ENCODE data around the gene WNK1. TPM values are rescaled to one million over a fixed set of nuclear protein-coding genes. Genes with fewer than 3 reads are reported as not detected.

WNK1 gene
- polyA plus RNA-seq, 3 donors = 8.7 to 57.2 (median 20.9) TPM

DNA sequence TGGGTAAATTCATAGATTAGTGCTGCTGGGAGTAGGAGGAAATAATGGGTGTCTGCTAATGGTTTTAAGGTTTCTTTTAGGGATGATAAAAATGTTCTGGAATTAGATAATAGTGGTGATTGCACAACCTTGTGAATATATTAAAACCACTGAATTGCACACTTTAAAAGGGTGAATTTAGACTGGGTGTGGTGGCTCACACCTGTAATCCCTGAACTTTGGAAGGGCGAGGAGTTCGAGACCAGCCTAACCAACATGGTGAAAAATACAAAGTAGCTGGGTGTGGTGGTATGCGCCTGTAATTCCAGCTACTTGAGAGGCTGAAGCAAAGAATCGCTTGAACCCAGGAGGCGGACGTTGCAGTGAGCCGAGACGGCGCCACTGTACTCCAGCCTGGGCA is 195.9 kb downstream of the WNK1 start:
- Histone ChIP-seq H2AFZ (ENCODE audit: insufficient read depth, low read depth, low read length, poor library complexity, severe bottlenecking) (peak overlapping the region; percentile 96), H3K27me3 (ENCODE audit: control insufficient read depth in 2 of 2, insufficient read depth in 2 of 2, low read length in 2 of 2) (no peaks in the 10 kb centered on the region), H4K20me1 (ENCODE audit: insufficient read depth, low read length) (no peaks in the 10 kb centered on the region), H3K4me2 (replicated peaks; ENCODE audit: extremely low read depth, low read length, poor library complexity, severe bottlenecking) (peak overlapping the region; percentile 82), H3K4me3 (replicated peaks in 1 of 3; ENCODE audit: low read depth in 2 of 3, low read length in 3 of 3) (peak overlapping the region in 1 of 3 experiments; percentile 89), H3K4me1 (ENCODE audit: control insufficient read depth in 1 of 2, insufficient read depth in 2 of 2, low read length in 2 of 2) (peaks cover 16 to 19% of the 10 kb centered on the region in 2 donors), H3K27ac (ENCODE audit: low read depth in 1 of 2, low read length in 2 of 2) (no peak overlapping the region), H3K79me2 (ENCODE audit: insufficient read depth, low read length) (peaks cover 52% of the 10 kb centered on the region), H3K9ac (ENCODE audit: insufficient read depth, low read length, poor library complexity, severe bottlenecking) (no peak overlapping the region), H3K9me3 (replicated peaks in 1 of 2; ENCODE audit: control insufficient read depth in 1 of 2, insufficient read depth in 1 of 2, low read length in 2 of 2) (no peaks in the 10 kb centered on the region), H3K36me3 (replicated peaks in 1 of 2; ENCODE audit: control insufficient read depth in 1 of 2, insufficient read depth in 2 of 2, low read length in 2 of 2) (peaks cover 6 to 17% of the 10 kb centered on the region in 2 donors)
- WGBS (ENCODE audit: insufficient coverage) = 83% methylated on average over 8 of the region's 9 CpGs
- Mint-ChIP-seq H3K27me3 (ENCODE audit: low read depth in 3 of 3) (no peaks in the 10 kb centered on the region), H3K9me3 (no peaks in the 10 kb centered on the region), H3K4me1 (peaks cover 30% of the 10 kb centered on the region), H3K36me3 (peaks cover 15 to 25% of the 10 kb centered on the region in 2 donors), H3K4me3 (peak overlapping the region in 1 of 2 donors; percentile 95), H3K27ac (peak overlapping the region in 2 of 7 donors; percentile 50 to 62)
- DNase-seq = no peak
- TF ChIP-seq CTCF (IDR thresholded peaks at IDR 0.05) = no peak
- intact Hi-C loops (cut with micrococcal nuclease) = loop anchor here (5.0 to 10.0 kb wide), 3 partner anchors 36 to 383 kb away; no protein-coding TSS in a partner anchor

GRCh38 chr12:949453-950191 is 197.2 kb downstream of the WNK1 start, which contains the start of gene RAD52:
RAD52 (minus strand) TSS chr12:949694; CDS start chr12:933058, 16,636 bp downstream.
- peaks cover 3 to 6% of the 10 kb centered on the region in 2 donors for H3K36me3 ChIP-seq (replicated peaks in 1 of 2; ENCODE audit: control insufficient read depth in 1 of 2, insufficient read depth in 2 of 2, low read length in 2 of 2)
- peaks cover 19 to 22% of the 10 kb centered on the region in 2 donors for H3K4me1 ChIP-seq (ENCODE audit: control insufficient read depth in 1 of 2, insufficient read depth in 2 of 2, low read length in 2 of 2)
- peak within 1 kb of the TSS; percentile 68 to 89 (median 85) for H3K4me3 ChIP-seq (replicated peaks in 1 of 3; ENCODE audit: low read depth in 2 of 3, low read length in 3 of 3)
- peak within 1 kb of the TSS; percentile 82 for H3K4me2 ChIP-seq (replicated peaks; ENCODE audit: extremely low read depth, low read length, poor library complexity, severe bottlenecking)
- no peaks in the 10 kb centered on the region for H3K9me3 ChIP-seq (replicated peaks in 1 of 2; ENCODE audit: control insufficient read depth in 1 of 2, insufficient read depth in 1 of 2, low read length in 2 of 2)
- intact Hi-C loops (cut with micrococcal nuclease) = loop anchor here (5.0 to 10.0 kb wide), 4 partner anchors 37 to 385 kb away; no protein-coding TSS in a partner anchor
- H3K9ac ChIP-seq (ENCODE audit: insufficient read depth, low read length, poor library complexity, severe bottlenecking) = peak within 1 kb of the TSS; percentile 75
- Mint-ChIP-seq H3K9me3 (no peaks in the 10 kb centered on the region), H3K27ac (peak within 1 kb of the TSS; percentile 89 to 98 (median 94)), H3K4me3 (peak within 1 kb of the TSS; percentile 95 to 98), H3K27me3 (ENCODE audit: low read depth in 3 of 3) (no peaks in the 10 kb centered on the region), H3K36me3 (peaks cover 3 to 13% of the 10 kb centered on the region in 2 donors), H3K4me1 (peaks cover 33% of the 10 kb centered on the region)
- H3K27me3 ChIP-seq (ENCODE audit: control insufficient read depth in 2 of 2, insufficient read depth in 2 of 2, low read length in 2 of 2) = no peaks in the 10 kb centered on the region
- peak within 1 kb of the TSS; percentile 91 to 93 for H3K27ac ChIP-seq (ENCODE audit: low read depth in 1 of 2, low read length in 2 of 2)
- peak within 1 kb of the TSS; percentile 96 for H2AFZ ChIP-seq (ENCODE audit: insufficient read depth, low read depth, low read length, poor library complexity, severe bottlenecking)
- H4K20me1 ChIP-seq (ENCODE audit: insufficient read depth, low read length) = no peaks in the 10 kb centered on the region
- TF ChIP-seq CTCF (IDR thresholded peaks at IDR 0.05) = peak; percentile 99
- peak; percentile 97 to 98 (median 97) for DNase-seq
- WGBS (ENCODE audit: insufficient coverage) = under 1% methylated on average over 48 of the region's 58 CpGs
- H3K79me2 ChIP-seq (ENCODE audit: insufficient read depth, low read length) = peaks cover 44% of the 10 kb centered on the region
